A549 (cell line): ENCODE data around the gene SH3D21.

Experiments used
- CEBPB ChIP-seq, 2 experiments: fragments of >200 bp in 1 of 2; sonication (Bioruptor Twin) in 1 of 2; formaldehyde crosslinking in 1 of 2; IDR thresholded peaks; 2 replicates each; pipeline ENCODE4 v1.6.1; 2012 to 2016
- CTCF ChIP-seq: fragments of >200 bp; sonication (Bioruptor Twin); formaldehyde crosslinking; IDR thresholded peaks from 3 replicates; pipeline ENCODE4 v1.5.1; 2016
- HMGXB4 ChIP-seq: fragments of 250-450 bp; sonication (Bioruptor Pico); IDR thresholded peaks from 2 replicates; pipeline ENCODE4 v1.5.0; 2021; ENCODE audit warnings: mild to moderate bottlenecking, moderate library complexity, borderline replicate concordance
- PBX3 ChIP-seq: IDR thresholded peaks from 2 replicates; pipeline ENCODE4 v1.6.1; 2012
- RFX5 ChIP-seq: fragments of 450-650 bp; IDR thresholded peaks from 2 replicates; pipeline ENCODE4 v1.7.1; 2014; ENCODE audit warnings: antibody characterized with exemption, mild to moderate bottlenecking, moderate library complexity
- ZFP36 ChIP-seq: fragments of 450-650 bp; IDR thresholded peaks from 2 replicates; pipeline ENCODE4 v1.6.1; 2014; ENCODE audit warnings: borderline replicate concordance; ENCODE audit not compliant: partially characterized antibody

GRCh38 chr1:36369061-36369861, 63.1 kb downstream of the SH3D21 start:
- TF ChIP-seq ZFP36 (no peak), CEBPB (IDR thresholded peaks at IDR 0.05) (no peak), CTCF (peak; percentile 65), HMGXB4 (no peak), RFX5 (no peak), PBX3 (no peak)
